Ascending aorta (tissue), 2 donors: ENCODE data around the gene DNAH3. TPM values are rescaled to one million over a fixed set of nuclear protein-coding genes. Genes with fewer than 3 reads are reported as not detected.

ENCODE experiments used
- DNase-seq, 2 donors: peaks; one replicate each; pipeline ENCODE4 v3.0.0-alpha.2; 2019; ENCODE audit warnings: low spot score in 2 of 2
- H3K27ac ChIP-seq, 2 donors: fragments of 200-600 bp; sonication (generic); one replicate each; pipeline ENCODE4 v1.5.1; 2016 to 2017; ENCODE audit warnings: mild to moderate bottlenecking in 1 of 2
- H3K27me3 ChIP-seq: fragments of 200-600 bp; sonication (generic); one replicate; pipeline ENCODE4 v1.5.1; 2017
- H3K36me3 ChIP-seq, 2 donors: fragments of 200-600 bp; sonication (generic); one replicate each; pipeline ENCODE4 v1.5.1; 2016
- H3K4me1 ChIP-seq, 2 donors: fragments of 200-600 bp; sonication (generic); one replicate each; pipeline ENCODE4 v1.5.1; 2016 to 2017; ENCODE audit warnings: mild to moderate bottlenecking in 1 of 2
- H3K4me3 ChIP-seq, 2 donors: fragments of 200-600 bp; sonication (generic); one replicate each; pipeline ENCODE4 v1.5.1; 2016 to 2017; ENCODE audit warnings: mild to moderate bottlenecking in 1 of 2
- H3K9me3 ChIP-seq, 2 donors: fragments of 200-600 bp; sonication (generic); one replicate each; pipeline ENCODE4 v1.5.1; 2016
- CTCF ChIP-seq, 3 experiments: fragments of 200-600 bp in 2 of 3; fragments of 450-650 bp in 1 of 3; sonication (generic) in 2 of 3; IDR thresholded peaks; one replicate each; pipeline ENCODE4 v1.5.1; 2016 to 2019; ENCODE audit warnings: antibody characterized with exemption in 3 of 3, mild to moderate bottlenecking in 1 of 3, moderate library complexity in 1 of 3
- intact Hi-C: fragments of 100-400 bp; cut with DNase I; formaldehyde crosslinking; loops from one replicate; pipeline ENCODE4 v1.15.1; 2023
- total RNA-seq: library from RNA; depleted of rRNA; stranded (reverse); fragments of >200 nt; gene quantifications from one replicate; pipeline ENCODE4 v1.1.0, GENCODE V29; 2016

Gene DNAH3
- total RNA-seq, 1 donor from 2014 or later = 0.32 TPM

GRCh38 chr16:20889625-20890275 lies 260.9 kb downstream of the DNAH3 start:
- Histone ChIP-seq H3K27ac (no peak overlapping the region), H3K9me3 (no peaks in the 10 kb centered on the region)

GRCh38 chr16:20887207-20887606 lies 263.4 kb downstream of the DNAH3 start:
- no peaks in the 10 kb centered on the region for H3K27me3 ChIP-seq
- intact Hi-C loops = no loop called here
- H3K36me3 ChIP-seq = peaks cover 0 to 5% of the 10 kb centered on the region in 2 donors
- no peaks in the 10 kb centered on the region for H3K9me3 ChIP-seq
- no peak for TF ChIP-seq CTCF (IDR thresholded peaks at IDR 0.05)
- peaks cover 0 to 22% of the 10 kb centered on the region in 2 donors for H3K4me1 ChIP-seq
- no peak for DNase-seq
- peak overlapping the region; percentile 26 to 51 for H3K27ac ChIP-seq
- no peak overlapping the region for H3K4me3 ChIP-seq

More at GRCh38 chr16:20889625-20890275, 260.9 kb downstream of the DNAH3 start:
- H3K4me1 ChIP-seq = peaks cover 0 to 15% of the 10 kb centered on the region in 2 donors
- H3K36me3 ChIP-seq = peaks cover 8 to 22% of the 10 kb centered on the region in 2 donors
- no peak for DNase-seq
- H3K4me3 ChIP-seq = no peak overlapping the region
- TF ChIP-seq CTCF (IDR thresholded peaks at IDR 0.05) = no peak
- H3K27me3 ChIP-seq = no peaks in the 10 kb centered on the region
- intact Hi-C loops = no loop called here

GRCh38 chr16:20886320-20886719 lies 264.3 kb downstream of the DNAH3 start:
- Histone ChIP-seq H3K36me3 (peaks cover 0 to 3% of the 10 kb centered on the region in 2 donors), H3K4me1 (peaks cover 0 to 28% of the 10 kb centered on the region in 2 donors), H3K27me3 (no peaks in the 10 kb centered on the region), H3K9me3 (no peaks in the 10 kb centered on the region), H3K27ac (peak overlapping the region in 1 of 2 donors; percentile 41), H3K4me3 (no peak overlapping the region)
- DNase-seq = no peak
- no peak for TF ChIP-seq CTCF (IDR thresholded peaks at IDR 0.05)
- intact Hi-C loops = no loop called here

- no peak for TF ChIP-seq CTCF (IDR thresholded peaks at IDR 0.05)
- no peaks in the 10 kb centered on the region for H3K36me3 ChIP-seq
- H3K4me1 ChIP-seq = peaks cover under 1 to 38% of the 10 kb centered on the region in 2 donors
- no peaks in the 10 kb centered on the region for H3K9me3 ChIP-seq
- intact Hi-C loops = no loop called here
- H3K4me3 ChIP-seq = no peak overlapping the region
- peak overlapping the region; percentile 24 to 28 for H3K27ac ChIP-seq
- no peaks in the 10 kb centered on the region for H3K27me3 ChIP-seq
- no peak for DNase-seq
Observed at GRCh38 chr16:20884240-20884556, 266.4 kb downstream of the DNAH3 start.

GRCh38 chr16:20883554-20884239 lies 266.9 kb downstream of the DNAH3 start:
- peaks cover 5 to 40% of the 10 kb centered on the region in 2 donors for H3K4me1 ChIP-seq
- no peaks in the 10 kb centered on the region for H3K9me3 ChIP-seq
- H3K27me3 ChIP-seq = no peaks in the 10 kb centered on the region
- H3K27ac ChIP-seq = peak overlapping the region; percentile 24 to 73
- H3K36me3 ChIP-seq = no peaks in the 10 kb centered on the region
- TF ChIP-seq CTCF (IDR thresholded peaks at IDR 0.05) = no peak
- no peak overlapping the region for H3K4me3 ChIP-seq
- intact Hi-C loops = no loop called here
- DNase-seq = no peak

Other genes starting within 250 kb of the DNAH3 start
- gene LDAF1, start 7.8 kb upstream of the DNAH3 start, total RNA-seq = 23.5 TPM
- gene ZP2, start 60.7 kb upstream of the DNAH3 start, total RNA-seq = not detected
- gene ANKS4B, start 82.9 kb upstream of the DNAH3 start, total RNA-seq = not detected
- gene CRYM, start 127.4 kb upstream of the DNAH3 start, total RNA-seq = not detected